ENCODE results near the gene DUSP22.

Gene DUSP22

DNA sequence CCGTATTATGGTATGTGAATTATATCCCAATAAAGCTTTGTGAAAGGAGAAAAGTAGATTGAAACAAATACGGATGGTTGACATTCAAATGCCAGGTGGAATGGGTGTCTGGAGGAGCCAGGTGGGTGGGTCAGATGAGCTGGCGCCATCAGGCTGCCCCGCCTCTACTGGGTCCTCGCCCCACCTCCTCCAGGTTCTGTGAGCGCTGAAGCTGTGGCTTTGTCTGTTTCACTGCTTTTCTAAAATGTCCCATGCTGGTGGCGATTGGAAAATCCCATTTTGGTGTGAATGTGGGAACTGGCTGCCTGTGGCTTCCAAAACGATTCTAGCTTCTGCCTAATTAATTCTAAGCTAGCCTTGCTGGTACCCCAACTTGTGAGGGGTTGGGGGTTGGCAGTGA is 16.5 kb downstream of the DUSP22 start:
- DNase-seq (ENCODE audit: low read depth in 2 of 2): no peak

DNA sequence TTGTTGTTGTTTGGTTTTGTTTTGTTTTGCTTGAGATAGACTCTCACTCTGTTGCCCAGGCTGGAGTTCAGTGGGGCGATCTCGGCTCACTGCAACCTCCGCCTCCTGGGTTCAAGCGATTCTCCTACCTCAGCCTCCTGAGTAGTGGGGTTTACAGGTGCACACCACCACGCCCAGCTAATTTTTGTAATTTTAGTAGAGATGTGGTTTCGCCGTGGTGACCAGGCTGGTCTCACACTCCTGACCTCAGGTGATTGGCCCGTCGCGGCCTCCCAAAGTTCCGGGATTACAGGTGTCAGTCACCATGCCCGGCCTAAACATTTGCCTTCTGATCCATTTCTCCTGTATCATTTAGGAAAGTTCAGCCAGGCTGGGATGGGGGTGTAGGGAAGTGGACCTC is 17.7 kb downstream of the DUSP22 start:
- DNase-seq (ENCODE audit: low read depth in 2 of 2): no peak

DNA sequence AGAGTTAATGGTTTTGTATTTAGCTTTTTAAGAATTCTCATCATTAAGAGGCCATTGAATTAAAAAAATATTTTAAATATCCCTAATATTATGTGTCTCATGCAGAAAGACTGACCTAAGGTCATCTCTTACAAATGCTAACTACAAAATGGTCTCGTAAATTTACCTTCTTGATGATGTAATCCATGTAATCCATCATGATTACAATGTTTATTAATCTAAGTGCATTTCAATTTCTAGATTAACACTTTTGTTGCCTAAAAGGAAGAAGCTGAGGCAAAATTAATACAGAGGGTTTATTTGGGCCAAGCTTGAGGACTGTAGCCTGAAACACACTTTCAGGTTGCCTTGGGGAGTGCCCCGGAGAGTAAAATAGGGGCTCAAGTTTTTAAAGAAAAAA is 18.4 kb downstream of the DUSP22 start:
- DNase-seq (ENCODE audit: low read depth in 2 of 2): no peak

DNA sequence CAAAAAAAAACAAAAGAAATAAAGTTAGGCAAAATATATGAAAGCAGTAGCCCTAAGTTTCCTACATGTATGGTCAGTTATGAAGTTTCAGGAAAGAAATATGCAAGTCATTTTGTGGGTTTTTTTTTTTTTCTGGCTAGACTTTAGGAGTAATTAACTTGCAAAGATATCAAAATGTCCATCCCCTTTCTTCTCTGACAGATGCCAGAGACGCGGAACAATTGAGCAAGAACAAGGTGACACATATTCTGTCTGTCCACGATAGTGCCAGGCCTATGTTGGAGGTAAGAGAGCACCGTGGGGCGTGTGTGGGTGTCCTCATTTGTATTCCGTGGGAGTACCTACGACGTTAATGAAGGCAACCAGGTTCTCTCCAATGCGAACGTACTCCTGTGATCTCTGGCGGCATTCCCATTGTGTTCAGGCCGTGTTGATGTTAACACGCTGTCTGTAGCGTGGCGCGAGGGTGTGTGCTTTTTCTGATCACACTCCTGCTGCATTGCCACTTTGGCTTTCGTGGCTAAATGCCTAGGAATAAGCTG is 19.5 kb downstream of the DUSP22 start:
- no peak for DNase-seq (ENCODE audit: low read depth in 2 of 2)

DNA sequence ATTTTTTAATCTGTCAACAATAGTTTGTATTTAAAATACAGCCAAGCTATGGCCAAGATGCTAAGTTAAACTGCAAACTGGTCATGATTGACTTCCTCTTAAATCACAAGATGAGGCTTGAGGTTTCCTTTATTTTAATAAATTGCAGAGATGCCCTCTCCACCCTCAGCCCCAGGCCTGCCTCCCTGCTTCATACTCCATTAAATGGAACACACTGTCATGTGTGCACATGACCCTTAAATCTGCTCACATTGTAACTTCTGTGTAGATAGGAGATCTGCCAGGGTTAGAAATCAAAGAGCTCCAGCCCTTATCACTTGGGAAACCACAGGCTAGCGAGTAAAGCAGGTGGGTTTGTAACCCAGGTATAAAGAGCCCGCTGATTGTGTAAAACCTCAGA is 20.8 kb downstream of the DUSP22 start:
- DNase-seq (ENCODE audit: low read depth in 2 of 2): no peak

DNA sequence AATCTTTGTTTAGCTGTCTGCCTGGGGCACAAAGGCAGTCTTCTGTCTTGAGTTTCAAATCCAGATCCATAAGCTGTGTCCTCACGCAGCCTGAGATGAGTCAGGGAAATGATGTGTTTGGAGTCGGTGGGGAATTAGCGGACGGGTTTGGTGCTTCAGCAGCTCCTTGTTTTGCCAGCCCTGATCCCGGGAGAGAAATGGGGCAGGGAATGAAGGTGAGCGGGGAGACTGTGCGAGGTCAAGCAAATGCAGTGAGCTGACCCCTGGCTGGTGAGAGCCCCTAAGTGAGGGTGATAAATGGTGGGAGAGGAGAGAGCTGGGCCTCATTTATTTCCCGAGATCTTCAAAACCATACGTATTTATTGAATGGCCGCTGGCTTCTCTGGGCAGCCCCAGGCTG is 21.6 kb downstream of the DUSP22 start:
- no peak for DNase-seq (ENCODE audit: low read depth in 2 of 2)

DNA sequence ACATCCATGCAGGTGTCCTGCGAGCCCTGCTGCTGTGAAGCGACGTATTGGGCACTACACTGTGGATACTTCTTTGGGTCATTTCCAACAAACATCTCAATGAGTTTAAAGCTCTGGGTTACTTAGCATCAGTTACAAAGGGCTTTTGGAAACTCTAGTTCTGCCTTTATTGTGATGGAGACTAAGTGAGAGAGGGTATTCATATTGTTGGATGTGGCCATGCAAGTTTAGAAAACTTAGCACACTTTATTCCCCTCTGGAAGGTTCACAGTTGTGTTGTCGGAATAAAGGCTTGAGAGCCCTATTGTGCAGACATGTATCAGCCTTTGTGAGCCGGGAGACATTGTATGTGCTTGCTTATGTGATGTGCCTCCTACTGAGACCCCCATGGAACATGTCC is 22.1 kb downstream of the DUSP22 start:
- no peak for DNase-seq (ENCODE audit: low read depth in 2 of 2)

DNA sequence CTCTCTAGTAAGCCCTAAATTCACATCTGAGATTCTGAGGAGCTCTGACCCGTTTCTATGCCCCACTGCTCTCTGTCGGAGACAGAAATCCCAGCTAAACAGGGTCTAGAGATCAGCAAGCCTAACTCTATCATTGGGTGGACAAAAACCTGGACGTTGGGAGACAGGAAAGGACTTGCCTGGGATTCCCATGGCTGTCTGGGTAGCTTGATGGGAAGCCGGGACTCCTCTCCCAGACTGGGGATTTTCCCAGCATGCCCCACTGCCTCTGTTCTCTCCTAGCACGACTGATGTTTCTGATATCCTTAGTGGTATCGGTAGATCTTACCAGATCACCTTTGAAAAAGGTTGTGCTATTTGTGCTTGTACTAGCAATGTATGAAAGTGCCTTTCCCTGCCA is 22.9 kb downstream of the DUSP22 start:
- DNase-seq (ENCODE audit: low read depth in 2 of 2): no peak

DNA sequence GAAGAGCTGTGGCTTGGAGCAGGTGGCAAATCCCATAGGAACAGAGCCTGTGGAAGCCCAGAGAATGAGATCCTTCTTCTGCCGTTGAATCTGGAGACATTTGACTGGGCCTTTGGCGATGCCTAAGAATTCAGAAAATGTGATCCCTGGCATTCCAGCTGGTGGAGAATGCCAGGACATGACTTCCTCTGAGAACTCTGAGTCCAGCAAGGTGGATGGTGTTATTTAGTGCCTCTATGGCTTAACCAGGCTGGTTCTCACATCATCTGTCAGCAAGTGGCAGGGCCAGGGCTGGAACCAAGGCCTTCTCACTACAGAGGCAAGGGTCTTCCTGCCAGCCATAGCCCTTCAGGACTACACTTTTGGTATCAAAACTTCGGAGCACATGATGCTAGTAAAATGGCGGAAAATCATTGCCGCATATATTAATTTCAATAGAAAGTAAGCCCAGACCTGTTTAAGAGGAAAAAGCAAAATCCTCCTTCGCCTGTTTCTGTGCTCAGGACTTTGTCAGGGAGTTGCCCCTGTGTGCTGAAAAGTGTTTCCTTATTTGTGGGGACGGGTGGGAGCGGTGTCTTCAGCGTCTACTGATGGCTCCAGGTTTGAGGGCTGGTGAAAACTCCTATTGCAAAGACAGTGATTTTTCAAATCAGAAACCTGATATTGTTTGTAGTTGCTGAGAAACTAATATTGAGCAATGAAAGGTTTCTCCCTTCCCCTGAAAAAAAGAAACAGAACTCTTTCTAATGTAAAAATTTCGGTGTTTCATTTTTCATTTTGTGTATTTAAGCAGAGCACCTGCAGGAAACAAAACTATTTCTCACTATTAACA is 23.9 kb downstream of the DUSP22 start:
- no peak for DNase-seq (ENCODE audit: low read depth in 2 of 2)

DNA sequence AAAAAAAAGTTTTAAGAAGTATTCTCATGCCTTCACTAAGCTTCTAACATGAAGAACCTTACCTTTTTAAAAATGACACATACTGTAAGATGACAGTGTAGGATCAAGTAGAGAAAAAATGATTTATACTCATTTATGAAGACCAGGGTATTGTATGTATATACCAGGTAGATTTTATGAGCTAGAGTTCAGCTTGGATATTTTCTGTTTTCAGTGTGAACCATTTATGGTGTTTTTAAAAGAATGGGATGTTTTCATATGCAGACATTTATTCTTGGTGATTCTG is 24.4 kb downstream of the DUSP22 start:
- no peak for DNase-seq (ENCODE audit: low read depth in 2 of 2)

DNA sequence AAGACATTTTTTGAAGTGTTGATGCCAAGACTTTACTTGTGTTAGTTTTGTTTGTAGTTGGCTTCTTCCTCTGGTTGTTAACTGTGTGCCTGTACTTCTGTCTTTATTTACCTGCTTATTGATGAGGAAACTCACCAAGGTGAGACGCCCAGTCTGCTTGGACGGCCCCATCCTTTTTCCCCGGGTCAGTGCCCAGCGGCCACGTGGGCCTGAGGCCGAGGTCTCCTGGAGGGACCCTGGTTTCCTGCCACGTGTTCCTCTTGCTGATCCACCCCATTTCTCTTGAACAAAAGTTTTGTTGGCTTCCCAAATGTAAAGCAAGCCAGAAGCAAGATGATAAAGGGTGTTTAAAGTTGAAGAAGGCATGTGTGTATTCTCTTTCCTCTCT is 24.8 kb downstream of the DUSP22 start:
- no peak for DNase-seq (ENCODE audit: low read depth in 2 of 2)

DNA sequence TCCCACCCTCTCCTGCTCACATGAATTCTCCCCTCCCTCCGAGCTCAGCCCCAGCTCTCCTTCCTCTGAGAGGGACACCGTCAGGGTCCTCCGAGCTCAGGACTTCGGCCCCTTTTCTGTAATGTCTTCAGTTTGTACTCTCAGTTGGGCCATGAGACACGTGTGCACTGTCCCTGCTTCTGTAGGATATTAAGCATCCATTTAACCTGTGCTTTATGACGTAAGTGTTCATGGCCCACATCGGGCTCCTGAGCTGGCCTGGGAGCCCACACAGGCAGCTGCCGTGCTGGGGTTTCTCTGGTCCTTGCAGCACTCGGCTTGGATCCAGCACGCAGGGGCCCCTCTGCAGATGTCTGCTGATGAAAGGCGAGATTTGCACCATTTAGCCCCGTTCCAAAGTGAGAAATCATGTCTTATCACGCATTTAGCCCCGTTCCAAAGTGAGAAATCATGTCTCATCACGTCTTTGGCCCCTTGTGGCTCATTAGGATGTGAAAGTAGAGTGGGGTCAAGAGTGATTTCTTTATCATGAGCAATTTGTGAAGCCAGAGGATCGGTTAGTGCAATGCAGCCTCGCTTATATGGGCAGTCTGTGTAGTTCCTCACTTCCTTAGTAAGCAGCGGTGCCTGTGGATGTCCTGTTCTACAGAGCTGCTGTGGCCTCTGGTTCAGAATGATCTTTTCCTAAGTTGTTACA is 25.3 kb downstream of the DUSP22 start:
- DNase-seq (ENCODE audit: low read depth in 2 of 2): no peak

DNA sequence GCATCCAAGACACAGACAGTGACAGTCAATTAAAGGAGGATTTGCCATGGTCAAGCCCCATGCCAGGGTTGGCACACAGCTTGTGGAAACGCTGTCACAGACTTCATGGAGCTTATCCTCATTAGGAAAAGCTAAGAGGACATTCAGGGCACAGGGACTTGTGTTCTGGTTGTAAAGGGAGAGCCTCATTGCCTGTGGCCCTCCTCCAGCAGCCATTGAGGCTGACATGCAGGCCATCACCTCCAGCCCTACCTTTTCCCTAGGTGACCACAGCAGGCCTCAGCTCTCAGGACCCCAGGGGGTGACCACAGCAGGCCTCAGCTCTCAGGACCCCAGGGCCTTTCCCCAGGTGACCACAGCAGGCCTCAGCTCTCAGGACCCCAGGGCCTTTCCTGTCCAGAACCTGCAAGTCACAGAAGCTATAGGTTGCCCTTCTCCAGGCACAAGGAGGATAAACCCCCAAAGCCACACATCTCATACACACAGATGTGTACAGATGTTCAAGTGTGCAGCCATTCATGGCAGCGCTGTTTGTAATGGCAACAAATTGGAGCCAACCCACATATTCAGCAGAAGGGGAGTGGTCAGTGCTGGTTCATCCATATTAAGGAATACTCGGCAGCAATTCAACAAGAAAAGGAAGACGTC is 26.1 kb downstream of the DUSP22 start:
- no peak for DNase-seq (ENCODE audit: low read depth in 2 of 2)

DNA sequence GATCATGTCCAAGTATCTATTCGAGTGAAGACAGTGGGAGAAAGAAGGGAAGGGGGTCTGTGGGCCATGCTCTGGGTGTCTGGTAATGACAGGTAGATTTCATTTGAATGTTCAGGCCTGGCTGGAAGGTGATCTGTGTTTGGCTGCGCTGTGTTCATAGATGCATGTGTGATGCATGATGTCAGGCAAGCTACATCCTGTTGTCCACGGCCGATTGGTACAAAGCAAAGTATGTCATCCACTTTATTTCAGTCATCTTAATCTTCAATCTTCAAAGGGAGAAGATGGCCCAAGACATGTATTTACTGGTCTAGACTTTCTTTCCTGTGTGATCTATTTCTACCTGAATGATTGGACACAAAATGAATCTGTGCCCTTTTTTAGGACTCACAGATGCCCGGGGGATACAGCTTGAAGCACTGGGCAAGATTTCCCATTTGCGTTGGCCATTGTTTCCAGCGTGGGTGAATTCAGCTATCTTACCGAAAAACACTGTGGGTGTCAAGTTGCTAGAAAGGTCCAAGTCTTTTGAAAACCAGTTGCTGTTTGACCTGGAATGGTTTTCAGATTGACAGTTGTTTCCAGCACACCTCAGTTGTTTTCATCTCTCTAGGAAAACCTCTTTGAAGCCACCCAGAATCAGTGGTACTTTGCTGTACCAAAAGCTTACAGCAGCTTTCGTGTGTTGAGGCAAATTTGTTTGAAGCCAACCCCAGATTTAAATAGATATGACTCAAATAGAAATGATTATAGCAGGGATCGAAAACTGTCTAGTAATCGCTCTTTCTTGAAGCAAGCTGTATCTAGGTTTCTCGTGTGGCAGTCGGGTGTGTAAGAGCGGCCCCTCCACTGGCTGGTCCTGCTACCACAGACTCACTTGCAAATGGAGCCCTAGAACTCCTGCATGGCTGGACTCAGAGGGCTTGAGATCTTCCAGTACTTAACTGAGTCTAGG is 27.2 kb downstream of the DUSP22 start:
- no peak for DNase-seq (ENCODE audit: low read depth in 2 of 2)

DNA sequence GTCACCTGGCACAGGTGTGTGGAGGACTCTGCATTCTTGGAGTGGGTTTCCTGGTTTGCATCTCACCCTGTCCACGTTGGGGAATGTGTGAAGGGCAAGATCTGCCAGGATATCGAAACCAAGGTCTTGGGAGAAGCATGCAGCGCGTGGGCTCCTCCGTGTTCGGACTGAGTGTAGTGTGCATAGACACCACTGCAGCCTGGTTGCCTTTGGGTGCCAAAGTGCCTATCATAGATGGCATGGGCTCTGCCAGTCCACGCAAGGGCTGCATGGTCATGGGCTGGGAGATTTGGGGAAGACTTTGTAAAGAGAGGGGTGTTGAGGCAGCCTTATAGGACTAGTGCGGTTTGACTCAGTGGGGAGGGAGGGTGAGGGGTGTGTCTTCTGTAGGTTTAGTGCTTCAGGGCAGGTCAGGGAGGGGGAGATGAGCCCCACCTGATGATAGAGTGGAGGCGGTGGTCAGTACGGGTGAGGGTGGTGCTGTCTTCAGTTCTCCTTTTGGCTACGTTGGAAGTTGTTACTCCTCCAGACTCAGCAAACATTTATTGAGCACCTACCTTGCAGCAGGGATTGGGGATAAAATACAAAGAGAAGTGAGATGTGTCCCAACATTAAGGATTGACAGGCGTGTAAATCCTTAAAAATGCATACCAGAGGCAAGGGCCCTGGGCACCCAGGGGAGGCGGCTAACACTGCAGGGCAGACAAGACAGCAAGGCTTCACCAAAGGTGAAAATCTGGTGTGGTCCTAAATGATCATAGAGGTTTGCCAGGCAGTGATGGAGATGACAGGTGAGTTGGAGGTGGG is 28.3 kb downstream of the DUSP22 start:
- no peak for DNase-seq (ENCODE audit: low read depth in 2 of 2)

DNA sequence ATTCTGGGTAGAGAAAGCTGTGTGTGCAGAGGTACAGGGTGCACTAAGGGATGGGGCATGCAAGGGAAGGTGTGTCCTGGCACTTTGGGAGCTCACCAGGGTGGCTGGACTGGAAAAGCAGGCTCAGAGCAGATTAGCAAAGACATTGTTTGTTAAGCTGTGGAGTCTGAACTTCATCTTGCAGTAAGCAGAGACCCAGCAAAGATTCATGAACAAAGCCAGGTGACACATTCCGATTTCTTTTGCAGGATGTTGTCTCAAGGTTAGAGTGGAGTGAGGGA is 28.8 kb downstream of the DUSP22 start:
- no peak for DNase-seq (ENCODE audit: low read depth in 2 of 2)

DNA sequence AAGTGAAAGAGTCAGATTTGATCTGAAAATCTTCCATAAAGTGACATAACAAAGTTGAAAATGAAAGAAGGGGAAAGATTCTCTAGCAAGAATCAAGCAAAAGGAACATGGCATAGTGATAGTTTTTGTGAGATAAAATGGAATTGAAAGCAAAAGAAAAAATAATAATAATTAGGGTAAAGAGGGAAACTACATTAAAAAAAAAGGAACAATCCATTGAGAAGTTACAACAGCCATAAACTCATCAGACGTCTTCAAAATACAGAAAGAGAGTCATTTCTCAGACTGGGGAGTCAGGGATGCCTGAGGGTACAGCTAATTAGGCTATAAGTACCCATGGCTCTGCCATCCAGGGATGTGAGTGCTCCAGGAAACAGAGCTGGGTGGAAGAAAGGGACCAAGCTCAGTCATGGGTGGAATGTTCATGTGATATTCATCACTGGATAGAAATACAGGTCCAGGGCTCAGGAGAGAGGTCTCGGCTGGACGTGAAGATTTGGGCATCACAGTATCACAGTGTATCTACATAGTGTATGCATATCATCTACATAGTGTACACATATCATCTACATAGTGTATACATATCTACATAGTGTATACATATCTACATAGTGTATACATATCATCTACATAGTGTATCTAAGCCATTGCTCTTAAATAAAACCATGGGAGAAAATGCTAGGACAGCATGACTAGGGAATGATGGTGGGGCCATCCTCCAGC is 29.4 kb downstream of the DUSP22 start:
- DNase-seq (ENCODE audit: low read depth in 2 of 2): no peak

DNA sequence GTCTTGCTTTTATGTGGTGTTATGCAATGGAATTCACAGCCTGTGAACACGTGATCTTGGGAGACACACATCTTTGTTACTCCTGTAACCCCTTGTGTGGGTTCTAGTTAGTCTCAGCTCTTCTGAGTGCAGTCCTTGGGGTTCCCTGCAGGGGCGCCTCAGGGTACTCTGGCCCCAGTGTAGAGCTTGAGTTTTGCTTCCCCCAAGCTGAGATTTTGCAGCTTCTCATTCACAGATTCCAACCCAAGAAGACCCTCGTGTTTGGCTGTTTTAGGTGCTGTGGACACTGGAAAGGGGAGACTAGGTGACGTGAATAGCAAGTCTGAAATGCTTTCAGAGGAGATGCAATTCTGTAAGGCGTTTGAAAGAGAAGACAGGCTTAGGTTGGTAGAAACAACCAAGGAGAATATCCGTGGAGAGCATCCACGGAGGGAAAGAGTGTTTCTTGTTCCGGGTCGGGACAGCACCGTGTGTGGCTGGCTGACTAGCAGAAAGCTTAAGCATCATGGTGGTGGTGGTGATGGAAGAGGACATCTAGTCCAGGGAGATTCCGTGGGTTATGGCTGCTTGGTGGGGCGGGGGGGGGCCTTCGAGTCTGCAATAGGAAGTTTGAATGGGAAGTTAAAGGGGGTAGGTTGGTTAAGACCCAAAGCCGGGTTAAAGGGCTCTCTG is 30.1 kb downstream of the DUSP22 start:
- no peak for DNase-seq (ENCODE audit: low read depth in 2 of 2)

DNA sequence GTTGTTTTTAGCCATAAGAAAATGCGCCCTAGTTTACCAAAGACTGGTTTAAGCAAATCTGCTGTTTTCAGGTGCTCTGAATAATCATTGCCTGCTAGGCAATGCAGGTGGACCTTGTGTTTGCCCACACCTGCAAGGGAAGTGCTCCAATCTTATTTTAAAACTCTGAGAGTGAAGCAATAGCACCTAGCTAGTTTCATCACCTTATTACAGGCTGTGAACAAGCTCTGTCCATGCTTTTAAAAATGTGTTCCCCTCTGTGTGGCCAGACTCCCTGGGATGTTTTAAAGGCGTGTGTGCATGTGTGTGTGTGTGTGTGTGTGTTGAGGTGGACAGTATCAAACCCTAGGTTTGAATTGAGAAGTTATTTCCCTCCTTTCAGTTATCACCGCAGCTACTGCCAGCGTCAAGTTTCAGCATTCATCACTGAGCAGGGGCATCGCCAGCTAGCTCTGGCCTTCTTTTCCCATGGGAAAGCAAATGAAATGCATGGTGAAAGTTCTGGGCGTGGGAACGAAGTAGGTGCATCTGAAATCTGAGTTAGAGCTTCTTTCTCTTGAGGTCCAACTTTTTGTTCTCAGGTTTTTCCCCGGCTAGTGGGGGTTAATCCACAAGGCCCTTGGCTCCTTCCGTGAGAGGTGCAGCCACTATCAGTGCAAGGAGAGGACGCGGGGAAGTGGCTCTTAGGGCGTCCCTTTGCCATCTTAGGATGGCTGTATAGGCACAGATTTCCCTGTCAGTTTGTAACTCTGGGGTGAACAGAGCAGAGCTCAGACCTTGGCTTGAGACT is 30.8 kb downstream of the DUSP22 start:
- no peak for DNase-seq (ENCODE audit: low read depth in 2 of 2)
